Measurements from ENCODE around the gene R3HDM4.

DNA sequence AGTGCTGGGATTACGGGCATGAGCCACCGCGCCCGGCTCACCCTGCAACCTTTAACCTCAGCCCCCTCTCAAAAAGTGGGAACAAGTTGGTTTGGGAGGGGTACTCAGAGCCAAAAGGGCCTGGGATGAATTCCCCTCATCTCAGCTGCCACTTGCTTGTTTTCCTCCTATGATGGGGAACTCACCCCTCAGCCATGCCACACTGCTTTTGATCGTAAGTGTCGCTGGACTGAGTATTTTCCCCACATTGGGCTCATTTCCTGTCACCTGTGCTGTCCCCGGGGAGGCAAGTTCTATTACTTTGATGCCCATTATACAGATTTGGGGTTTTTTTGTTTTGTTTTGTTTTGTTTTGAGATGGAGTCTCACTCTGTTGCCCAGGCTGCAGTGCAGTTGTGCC lies 6.5 kb downstream of the R3HDM4 start:
- TF ChIP-seq SPI1 (IDR thresholded peaks at IDR 0.05; ENCODE audit: low read depth, low read length) (no peak), POLR2A (IDR thresholded peaks at IDR 0.05; ENCODE audit: low read depth, low read length) (no peak), TAF1 (IDR thresholded peaks at IDR 0.05; ENCODE audit: low read depth, low read length) (no peak), POLR2AphosphoS5 (IDR thresholded peaks at IDR 0.05; ENCODE audit: low read depth, low read length) (no peak)
